ENCODE results near the gene ST3GAL4. TPM values are rescaled to one million over a fixed set of nuclear protein-coding genes. Genes with fewer than 3 reads are reported as not detected.

Gene ST3GAL4
- total RNA-seq, 2 experiments from 2014 or later = 13.6 to 13.9 TPM

DNA sequence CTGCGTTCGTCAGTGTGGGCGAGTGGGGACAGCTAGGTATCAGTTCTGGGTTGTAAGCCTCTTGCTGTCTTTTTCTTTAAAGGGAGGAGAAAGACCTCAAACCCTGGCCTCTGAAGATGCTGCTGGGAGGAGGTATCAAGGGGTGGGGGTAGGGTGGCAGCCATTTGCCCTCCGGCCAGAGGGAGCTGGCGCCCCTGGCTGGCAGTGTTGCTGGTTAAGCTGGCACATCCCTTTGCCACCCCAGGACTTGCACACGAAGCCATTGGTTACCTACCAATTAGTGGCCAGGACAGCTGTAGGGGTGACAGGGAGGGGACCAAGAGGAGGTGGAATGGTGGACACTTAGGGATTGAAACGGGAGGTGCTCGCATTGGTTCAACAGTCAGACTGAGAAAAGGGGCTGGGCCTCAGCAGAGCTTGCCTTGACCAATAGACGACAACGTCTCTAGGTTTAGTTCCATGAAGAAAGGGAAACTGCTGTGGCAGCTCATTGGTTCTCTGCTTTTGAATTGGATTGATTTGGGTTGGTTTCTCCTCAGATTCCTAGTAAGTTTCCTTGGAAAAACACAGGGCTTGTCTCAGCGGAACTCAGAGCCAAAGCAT is 77.9 kb downstream of the ST3GAL4 start:
- ChIA-PET CTCF (no interaction called here), POLR2A (no interaction called here)

DNA sequence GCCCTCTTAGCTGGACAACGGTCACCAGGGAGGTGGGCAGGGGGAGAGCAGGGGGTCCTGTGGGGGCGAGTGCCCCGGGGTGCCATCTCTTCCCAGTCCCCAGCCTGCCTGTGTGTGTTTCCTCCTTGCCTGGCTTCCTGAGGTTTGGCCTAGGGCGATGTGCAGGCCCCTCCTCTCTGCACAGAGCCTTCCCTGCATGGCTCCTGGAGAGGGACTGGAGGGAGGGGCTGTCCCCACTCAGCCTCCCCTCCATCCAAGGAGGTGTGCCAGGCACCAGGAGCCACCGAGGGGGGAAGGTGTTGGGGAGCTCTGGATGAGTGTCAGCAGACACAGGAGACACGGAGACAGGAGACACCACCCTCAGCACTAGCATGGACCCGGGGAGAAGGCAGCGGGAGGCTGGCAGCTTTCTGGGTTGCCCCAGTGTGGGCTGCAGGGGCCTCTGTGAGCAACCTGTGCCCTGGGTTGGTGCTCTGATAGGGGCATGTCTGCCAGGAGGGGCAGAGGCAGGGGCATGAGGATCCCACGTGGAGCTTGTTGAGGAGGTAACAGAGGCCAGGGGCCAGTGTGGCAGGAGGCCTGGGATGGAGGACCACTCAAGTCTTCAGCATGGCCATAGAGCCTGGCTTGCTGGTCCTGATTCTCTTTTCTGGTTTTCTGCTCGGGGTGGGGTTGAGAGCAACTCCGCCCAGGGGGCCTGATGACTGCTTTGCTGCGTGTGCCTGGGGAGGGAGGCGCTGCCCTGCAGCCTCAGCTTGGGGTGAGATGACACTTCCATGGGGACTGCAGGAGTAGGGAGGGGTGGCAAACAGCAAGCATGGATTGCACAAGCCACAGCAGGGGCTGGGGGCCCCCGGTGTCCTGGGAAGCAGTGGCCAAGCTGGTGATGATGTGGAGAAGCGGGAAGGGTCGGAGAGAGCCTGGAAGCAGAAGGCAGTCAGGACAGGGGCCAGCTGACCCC is 78.8 kb downstream of the ST3GAL4 start:
- ChIA-PET CTCF (no interaction called here), POLR2A (no interaction called here)

DNA sequence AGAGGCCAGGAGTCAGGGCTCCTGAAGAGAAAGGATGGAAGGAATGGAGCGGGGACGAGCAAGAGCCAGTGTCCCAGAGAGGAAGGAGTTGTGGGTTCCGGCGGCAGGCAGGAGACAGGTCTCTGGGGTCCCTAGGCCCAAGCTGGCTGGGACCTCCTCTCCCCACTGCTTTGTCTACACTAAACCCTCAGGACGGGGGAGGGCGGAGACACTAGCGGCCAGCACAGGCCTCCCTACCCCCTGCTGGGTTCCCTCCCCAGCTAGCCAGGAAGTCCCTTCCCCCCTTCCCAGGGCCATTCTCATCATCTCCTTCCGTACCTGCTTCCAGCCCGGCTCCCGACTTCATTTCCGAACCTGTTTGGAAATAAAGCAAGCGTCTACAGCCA is 79.5 kb downstream of the ST3GAL4 start:
- ChIA-PET CTCF (no interaction called here), POLR2A (no interaction called here)

DNA sequence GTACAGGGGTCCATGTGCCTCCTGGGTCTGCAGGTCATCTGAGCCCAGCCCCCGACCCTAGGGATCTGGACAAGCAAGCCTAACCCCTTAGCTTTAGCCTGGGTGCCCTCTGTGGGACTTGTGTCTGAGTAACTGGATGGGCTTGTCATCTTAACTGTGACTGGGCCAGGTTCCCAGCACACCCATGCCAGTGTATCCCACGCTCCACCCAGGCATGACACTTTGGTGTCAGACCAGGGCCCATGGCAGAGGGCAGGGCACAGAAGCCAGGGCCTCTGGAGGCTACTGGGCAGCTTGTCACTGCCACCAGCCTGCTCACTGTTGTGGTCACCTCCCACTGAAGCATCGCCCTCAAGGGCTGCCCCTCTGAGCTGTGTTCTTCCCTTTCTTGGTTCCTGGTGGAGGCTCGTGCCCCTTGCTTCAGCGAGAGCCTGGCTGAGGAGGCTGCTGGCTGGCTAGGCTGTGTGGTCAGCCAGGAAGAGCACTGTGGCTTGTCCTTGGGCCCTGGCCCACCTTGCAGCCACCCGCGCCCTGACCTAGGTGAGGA is 80.8 kb downstream of the ST3GAL4 start:
- ChIA-PET POLR2A (no interaction called here), CTCF (interaction anchor here (1.2 kb wide), 1 partner anchor 44 kb away, joined by 3 read pairs; no protein-coding TSS in a partner anchor)

DNA sequence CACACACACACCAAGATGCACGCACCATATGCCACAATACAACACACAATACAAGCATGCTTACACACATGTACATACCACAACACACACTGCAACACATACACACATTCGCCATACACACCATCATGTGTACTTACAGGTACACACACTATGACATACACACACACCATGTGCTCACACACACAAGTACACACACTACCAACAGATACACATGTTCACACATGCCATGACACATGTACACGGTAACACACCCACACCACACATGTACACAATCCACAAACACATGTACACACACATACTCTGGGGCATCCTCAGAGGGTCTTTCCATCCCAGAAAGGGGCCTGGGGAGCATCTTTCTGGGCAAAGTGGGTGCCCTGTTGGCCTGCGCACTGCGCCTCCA is 82.2 kb downstream of the ST3GAL4 start:
- ChIA-PET POLR2A (no interaction called here), CTCF (no interaction called here)

DNA sequence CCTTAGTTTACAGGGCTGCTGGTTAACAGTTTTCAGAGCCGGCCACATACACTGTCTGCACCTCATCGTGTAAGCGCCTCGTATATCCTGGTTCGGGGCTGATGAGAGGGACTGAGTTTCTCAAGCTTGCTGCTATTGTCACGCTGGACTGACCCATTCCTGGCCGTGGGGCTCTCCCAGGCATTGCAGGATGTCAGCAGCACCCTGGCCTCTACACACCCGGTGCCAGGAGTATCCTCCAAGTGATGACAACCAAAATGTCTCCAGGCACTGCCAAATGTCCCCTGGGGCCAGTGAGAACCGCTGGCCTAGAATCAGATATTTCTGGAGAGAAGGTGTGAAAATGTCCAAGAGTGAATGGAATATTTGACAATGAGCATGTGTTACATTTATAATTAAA is 82.8 kb downstream of the ST3GAL4 start:
- CTCF ChIA-PET = no interaction called here
- POLR2A ChIA-PET = no interaction called here

DNA sequence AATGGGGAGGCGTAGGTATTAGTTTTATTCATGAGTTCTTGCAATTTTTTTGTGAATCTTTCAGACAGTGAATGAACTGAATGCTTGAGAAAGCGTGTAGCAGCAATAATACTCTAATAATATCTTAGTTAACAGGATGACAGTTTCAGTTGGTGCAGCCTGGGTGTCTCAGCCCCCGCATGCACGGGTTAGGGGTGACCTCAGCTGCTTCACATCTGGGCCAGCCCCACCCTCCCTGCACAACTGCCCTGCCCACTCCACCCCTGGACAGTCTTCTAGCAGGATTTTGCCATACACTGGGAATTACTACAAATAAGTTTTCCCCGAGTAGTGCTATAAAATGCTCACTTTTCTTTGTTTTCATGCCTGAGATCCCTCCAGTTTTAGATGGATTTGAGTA is 83.2 kb downstream of the ST3GAL4 start:
- ChIA-PET CTCF (interaction anchor here (6.2 kb wide), 1 partner anchor 42 kb away, joined by 44 read pairs; no protein-coding TSS in a partner anchor), POLR2A (no interaction called here)

DNA sequence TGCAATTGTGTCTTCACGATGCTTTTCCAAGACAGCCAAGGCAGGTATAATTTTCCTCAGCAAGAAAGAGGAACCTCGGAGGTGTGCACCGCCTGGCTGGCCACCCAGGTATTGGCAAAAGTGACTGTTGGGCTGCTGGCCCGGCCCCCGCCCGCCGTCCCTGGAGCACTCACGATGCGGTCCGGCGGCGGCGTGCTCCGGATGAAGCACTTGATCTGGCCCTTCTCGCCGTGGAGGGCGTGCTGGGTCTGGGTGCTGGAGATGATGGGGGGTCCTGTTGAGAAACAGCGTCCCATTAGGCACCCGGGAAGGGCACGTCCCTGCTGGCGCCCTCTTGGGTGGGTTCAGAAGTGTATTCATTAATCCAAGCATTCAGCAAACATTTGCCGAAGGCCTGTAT is 84.8 kb downstream of the ST3GAL4 start:
- CTCF ChIA-PET = interaction anchor here (1.0 to 6.2 kb wide), 7 partner anchors 9 to 593 kb away, joined by 3 to 44 read pairs (median 3); no protein-coding TSS in a partner anchor

DNA sequence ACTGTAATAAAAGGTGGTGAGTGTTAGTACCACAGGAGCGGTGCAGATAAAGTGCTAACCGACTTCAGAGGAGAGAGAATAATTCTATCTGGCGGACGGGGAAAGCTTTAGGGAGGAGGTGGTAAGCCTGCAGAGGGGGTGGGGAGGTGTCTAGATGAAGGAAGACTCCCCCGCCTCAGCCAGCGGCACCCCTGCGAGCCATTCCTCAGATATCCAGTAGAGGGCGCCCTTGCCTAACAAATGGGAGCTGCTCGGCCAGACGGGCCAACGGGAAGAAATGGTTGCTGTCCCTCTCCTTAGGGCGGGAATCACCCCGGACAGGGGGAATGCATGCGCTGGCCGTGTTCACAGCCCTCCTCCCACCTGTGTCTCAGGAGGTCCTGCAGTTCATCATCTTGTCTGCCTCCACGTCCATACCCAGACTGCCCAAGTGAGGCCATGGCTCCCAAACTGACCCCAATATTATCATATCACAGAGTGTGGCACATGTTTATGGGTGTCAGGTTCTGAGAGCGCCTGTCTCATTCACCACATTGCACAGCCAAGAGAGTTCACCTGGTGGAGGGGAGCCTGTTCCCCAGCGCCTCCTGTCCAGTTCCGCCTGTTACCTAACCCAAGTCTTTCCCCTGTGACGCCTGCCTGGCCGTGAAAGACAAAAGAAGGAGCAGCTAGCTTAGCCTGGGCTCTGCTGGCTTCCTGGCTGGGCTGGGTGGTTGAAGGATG is 85.5 kb downstream of the ST3GAL4 start:
- CTCF ChIA-PET = interaction anchor here (0.7 to 6.2 kb wide), 11 partner anchors 10 to 592 kb away, joined by 3 to 44 read pairs (median 4); no protein-coding TSS in a partner anchor
- POLR2A ChIA-PET = interaction anchor here (0.8 kb wide), 1 partner anchor 40 kb away, joined by 3 read pairs; no protein-coding TSS in a partner anchor

More for the DNA sequence above, 84.8 kb downstream of the ST3GAL4 start:
- POLR2A ChIA-PET = no interaction called here

DNA sequence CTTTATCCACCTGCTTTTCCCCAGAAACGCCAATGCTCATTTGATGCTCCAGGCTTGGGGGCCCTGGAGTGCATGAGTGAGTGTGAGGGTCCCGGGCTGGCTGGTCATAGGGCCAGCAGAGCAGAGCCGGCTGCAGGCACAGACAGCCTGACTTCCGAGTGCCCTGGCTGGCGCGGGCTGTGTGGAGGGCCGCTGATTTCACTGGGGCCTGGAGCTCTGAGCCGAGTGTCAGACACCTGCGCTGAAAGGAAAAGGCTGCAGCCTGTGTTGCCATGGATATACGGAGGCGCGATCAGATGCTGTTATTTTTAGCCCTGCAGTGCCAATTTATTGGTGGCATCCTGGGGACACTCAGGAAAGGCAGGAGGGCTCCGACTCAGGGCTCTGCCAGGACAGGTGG is 87.6 kb downstream of the ST3GAL4 start:
- CTCF ChIA-PET = interaction anchor here (0.9 to 6.2 kb wide), 3 partner anchors 35 to 547 kb away, joined by 3 to 44 read pairs (median 5); no protein-coding TSS in a partner anchor
- POLR2A ChIA-PET = interaction anchor here (1.0 kb wide), 1 partner anchor 38 kb away, joined by 4 read pairs; no protein-coding TSS in a partner anchor

DNA sequence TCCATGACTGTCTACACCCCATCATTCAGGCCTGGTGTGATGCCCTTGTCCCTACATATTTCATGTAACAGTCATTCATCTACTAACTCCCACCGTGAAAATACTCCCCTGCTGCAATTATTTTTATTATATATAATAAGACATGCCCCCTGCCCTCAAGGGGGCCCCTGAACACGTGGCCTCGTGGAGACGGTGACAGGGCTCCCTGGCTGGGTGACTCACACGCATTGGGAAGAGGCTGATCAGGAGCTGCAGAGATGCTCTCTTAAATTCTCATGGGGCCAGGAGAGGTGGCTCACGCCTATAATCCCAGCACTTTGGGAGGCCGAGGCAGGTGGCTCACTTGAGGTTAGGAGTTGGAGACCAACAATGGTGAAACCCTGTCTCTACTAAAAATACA is 88.6 kb downstream of the ST3GAL4 start:
- ChIA-PET CTCF (interaction anchor here (6.2 kb wide), 1 partner anchor 36 kb away, joined by 44 read pairs; no protein-coding TSS in a partner anchor), POLR2A (no interaction called here)

DNA sequence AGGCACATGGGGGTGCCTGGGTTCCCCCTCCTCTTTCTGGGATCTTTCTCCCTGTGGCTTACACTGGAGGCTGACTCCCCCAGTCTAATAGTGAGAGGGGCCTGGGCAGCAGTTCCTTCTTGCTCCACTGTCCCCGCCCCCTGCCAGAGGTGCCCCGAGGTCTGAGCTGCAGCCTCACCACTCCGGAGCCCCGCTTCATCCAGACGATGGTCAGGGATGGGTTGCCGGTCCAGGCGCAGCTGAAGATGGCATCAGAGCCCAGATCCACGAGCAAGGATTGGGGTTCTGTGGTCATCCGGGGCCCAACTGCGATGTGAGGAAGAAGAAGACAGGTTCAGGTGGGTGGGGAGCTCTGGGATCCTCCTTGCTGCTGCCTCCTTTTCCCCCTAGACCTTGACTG is 91.1 kb downstream of the ST3GAL4 start:
- POLR2A ChIA-PET = no interaction called here
- CTCF ChIA-PET = no interaction called here

DNA sequence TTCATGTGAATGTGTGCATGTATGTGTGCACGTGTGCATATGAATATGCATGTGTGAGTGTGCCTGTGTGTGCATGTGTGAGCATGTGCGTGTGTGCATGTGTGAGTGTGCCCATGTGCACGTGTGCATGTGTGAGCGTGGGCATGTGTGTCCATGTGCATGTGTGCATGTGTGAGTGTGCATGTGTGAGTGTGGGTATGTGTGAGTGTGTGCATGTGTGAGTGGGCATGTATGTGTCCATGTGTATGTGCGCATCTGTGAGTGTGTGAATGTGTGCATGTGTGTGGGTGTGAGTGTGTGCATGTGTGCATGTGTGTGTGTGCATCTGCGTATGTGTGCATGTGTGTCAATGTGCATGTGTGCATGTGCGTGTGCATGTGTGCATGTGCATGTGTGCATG is 94.7 kb downstream of the ST3GAL4 start:
- ChIA-PET CTCF (no interaction called here), POLR2A (no interaction called here)

DNA sequence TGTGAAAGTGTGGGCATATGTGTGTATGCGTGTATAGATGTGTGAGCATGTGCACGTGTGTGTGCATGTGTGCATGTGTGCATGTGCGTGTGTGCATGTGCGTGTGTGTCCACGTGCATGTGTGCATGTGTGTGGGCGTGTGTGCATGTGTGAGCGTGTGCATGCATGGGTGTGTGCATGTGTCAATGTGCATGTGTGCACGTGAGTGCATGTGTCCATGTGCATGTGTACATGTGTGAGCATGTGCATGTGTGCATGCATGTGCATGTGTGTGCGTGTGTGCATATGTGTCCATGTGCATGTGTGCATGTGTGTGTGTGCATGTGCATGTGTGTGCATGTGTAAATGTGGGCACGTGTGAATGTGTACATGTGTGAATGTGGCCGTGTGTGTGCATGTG is 95.3 kb downstream of the ST3GAL4 start:
- CTCF ChIA-PET = no interaction called here

DNA sequence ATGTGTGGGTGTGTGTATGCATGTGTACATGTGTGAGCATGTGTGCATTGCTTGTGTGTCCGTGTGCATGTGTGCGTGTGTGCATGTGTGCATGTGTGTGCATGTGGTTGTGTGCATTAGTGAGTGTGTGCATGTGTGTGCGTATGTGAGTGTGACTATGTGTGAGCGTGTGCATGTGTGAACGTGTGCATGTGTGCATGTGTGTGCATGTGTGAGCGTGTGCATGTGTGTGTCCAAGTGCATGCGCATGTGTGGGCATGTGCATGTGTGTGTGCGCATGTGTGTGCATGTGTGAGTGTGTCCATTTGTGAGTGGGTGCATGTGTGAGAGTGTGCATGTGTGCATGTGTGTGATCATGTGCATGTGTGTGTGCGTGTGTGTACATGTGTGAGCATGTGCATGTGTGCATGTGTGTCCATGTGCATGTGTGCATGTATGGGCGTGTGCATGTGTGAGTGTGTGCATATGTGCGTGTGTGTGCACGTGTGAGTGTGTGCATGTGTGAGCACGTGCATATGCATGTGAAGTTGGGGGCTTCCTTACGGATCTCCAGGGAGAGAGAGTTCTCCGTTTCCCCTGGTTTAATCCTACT is 95.8 kb downstream of the ST3GAL4 start:
- CTCF ChIA-PET = interaction anchor here (1.5 kb wide), 1 partner anchor 10 kb away, joined by 4 read pairs; no protein-coding TSS in a partner anchor
- POLR2A ChIA-PET = no interaction called here

More for the DNA sequence above, 95.3 kb downstream of the ST3GAL4 start:
- POLR2A ChIA-PET = no interaction called here

DNA sequence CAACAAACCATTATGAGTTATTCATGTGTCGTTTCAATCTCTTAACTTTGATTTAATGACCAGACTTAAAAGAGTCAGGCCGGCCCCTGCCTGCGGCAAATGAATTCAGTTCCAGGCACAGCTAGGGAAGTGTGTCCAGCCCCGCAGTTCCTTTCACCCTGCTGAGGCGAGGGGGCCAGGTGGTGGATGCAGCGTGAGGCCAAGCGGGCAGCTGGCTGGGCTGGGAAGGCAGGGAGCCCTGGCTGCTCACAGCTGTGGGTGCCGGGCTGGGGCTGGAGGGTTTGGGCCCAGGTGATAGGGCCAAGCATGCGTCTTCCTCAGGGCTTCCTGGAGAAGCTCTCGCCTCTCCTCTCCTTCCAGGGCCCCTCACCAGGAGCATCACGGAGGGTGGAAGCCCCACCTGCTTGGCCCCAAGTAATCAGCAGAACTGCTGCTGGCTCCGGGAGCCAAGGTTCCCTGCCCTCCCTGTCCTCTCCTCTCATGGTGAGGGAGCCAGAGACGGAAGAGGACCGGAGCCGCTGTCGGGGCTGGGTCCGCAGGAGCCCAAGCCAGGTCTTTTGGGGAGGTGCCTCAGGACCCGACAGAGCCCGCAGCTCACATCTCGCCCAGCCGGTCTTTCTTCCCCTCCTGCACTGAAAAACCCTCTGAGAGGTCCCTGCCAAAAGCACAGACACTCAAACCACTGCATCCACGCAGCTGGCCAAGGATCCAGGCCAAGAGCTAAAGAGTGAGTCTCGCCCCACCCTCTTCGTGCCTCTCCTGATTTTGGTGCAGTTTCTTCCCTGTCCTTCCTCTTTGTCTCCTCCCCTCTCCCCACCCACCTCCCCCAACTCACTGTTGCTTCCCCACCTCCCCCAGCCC is 97.0 kb downstream of the ST3GAL4 start:
- ChIA-PET POLR2A (no interaction called here), CTCF (interaction anchor here (0.9 to 1.5 kb wide), 2 partner anchors 11 to 28 kb away, joined by 3 to 4 read pairs; no protein-coding TSS in a partner anchor)

DNA sequence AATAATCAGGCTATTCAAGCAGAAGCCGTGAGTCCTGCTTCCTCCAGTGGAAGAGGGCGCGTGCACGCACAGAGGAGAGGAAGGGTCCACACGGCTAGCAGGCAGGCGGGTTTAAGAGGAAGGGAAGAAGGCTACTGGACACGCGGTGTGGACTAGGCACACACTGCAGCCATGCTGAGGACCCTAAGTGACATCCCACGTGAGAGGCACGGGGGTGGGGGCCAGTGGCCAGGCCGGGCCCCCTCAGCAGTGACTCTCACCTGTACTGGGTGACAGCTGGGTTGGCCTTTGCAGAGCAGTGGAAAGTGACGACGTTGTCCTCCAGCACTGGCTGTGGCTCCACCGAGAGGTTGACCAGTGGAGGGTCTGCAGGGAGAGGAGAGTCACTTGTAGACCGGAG is 100.6 kb downstream of the ST3GAL4 start:
- ChIA-PET CTCF (no interaction called here), POLR2A (no interaction called here)

DNA sequence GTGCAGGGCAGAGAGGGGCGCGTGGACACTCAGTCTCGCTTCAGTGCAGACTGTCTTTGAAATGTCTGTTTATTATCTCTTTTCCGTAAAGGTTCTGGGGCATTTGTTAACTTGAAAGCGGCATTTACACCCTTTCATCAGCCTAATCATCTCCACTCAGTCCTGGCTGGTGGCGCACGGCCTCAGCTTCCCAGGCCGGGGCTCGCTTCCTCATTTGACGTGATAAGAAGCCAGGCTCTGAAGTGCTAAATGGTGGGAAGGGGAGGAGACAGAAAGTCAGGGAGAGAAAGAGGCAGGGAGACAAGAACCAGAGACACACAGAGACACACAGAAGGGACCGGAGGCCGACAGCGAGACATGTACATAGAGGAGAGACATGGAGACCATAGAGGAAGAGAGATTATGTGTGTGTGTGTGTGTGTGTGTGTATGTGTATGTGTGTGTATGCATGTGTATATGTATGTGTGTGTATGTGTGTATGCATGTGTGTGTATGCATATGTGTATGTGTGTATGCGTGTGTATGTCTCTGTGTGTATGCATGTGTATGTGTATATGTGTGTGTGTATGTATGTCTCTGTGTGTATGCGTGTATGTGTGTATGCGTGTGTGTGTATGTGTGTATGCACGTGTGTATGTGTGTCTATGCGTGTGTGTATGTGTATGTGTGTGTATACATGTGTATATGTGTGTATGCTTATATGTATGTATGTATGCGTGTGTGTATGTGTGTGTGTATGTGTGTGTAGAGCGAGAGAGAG is 101.5 kb downstream of the ST3GAL4 start:
- CTCF ChIA-PET = no interaction called here
- POLR2A ChIA-PET = no interaction called here
